ENCODE results near the gene CFAP99.

GRCh38 chr4:2408401-2408958, 10.3 kb upstream of the CFAP99 start:
- TF ChIP-seq POLR2A (IDR thresholded peaks at IDR 0.05) (no peak), CTCF (IDR thresholded peaks at IDR 0.05) (no peak)
